ENCODE measurements around the gene BDKRB1.

Gene BDKRB1

DNA sequence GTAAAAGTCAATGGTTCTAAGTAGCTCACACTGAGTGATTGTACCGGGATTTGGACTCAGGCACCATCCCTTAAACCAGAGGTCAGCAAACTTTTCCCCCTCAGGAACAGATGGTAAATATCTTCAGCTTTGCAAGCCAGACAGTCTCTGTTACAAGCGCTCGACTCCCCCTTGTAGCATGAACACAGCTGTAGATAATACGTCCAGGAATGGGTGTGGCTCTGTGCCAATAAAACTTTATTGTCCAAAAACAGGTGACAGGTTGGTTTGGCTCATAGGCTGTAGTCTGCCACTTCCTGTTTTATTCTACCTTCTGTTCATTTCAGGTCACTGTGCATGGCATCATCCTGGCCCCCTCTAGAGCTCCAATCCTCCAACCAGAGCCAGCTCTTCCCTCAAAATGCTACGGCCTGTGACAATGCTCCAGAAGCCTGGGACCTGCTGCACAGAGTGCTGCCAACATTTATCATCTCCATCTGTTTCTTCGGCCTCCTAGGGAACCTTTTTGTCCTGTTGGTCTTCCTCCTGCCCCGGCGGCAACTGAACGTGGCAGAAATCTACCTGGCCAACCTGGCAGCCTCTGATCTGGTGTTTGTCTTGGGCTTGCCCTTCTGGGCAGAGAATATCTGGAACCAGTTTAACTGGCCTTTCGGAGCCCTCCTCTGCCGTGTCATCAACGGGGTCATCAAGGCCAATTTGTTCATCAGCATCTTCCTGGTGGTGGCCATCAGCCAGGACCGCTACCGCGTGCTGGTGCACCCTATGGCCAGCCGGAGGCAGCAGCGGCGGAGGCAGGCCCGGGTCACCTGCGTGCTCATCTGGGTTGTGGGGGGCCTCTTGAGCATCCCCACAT lies 7.6 kb downstream of the BDKRB1 start:
- no peak for DNase-seq

GRCh38 chr14:96264200-96264553 lies 8.2 kb downstream of the BDKRB1 start:
- DNase-seq, result no peak

DNA sequence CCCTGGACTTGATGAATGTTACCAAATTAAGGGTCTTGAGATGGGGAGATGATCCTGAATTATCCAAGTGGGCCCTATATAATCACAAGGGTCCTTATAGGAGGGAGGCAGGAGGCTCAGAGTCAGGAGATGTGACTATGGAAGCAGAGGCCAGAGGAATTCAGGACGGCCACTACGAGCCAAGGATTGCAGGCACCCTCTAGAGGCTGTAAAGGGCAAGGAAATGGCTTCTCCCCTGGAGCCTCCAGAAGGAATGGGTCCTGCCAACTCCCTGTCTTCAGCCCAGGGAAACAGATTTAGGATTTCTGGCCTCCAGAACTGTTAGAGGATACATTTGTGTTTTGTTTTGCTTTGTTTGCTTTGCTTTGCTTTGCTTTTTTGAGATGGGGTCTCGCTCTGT lies 8.8 kb downstream of the BDKRB1 start:
- DNase-seq, result no peak

GRCh38 chr14:96265383-96266095 lies 9.5 kb downstream of the BDKRB1 start:
- DNase-seq, result no peak

DNA sequence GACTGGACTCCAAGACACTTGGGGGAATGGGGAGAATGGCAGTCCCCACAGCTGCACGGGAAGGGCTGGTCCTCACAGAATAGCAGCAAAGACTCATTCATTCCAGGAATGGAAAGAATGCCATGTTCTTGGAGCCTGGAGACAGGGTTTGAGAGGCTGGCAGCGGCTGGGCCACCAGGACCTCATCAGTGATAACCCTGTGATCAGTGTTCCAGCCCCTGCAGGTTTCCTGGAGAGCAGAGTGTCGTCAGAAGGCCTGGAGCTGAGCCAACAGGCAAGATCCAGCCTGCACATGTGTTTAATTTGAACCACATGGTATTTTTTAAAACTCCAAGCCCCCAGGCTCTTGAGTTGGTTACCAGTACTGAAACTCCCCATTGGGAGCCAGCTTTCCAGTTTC lies 11.3 kb downstream of the BDKRB1 start:
- DNase-seq, result no peak

DNA sequence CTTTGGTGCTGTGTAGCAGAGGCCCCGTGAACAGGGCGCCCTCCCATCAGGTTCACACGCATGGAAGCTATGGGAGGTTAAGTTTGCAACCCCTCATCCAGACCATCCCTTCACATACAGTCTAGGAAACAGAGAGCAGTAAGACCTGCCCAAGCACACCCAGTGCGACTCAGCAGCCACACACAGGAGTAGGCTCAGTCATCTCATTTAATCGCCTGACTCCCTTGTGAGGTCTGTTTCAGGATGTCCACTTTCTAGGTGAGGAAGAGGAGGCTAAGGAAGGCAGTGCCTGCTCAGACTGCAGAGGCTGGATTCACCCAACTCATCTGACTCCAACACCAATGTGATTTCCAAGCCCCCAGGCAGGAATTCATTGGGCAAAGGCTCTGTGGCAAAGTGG lies 11.9 kb downstream of the BDKRB1 start:
- DNase-seq, result no peak

DNA sequence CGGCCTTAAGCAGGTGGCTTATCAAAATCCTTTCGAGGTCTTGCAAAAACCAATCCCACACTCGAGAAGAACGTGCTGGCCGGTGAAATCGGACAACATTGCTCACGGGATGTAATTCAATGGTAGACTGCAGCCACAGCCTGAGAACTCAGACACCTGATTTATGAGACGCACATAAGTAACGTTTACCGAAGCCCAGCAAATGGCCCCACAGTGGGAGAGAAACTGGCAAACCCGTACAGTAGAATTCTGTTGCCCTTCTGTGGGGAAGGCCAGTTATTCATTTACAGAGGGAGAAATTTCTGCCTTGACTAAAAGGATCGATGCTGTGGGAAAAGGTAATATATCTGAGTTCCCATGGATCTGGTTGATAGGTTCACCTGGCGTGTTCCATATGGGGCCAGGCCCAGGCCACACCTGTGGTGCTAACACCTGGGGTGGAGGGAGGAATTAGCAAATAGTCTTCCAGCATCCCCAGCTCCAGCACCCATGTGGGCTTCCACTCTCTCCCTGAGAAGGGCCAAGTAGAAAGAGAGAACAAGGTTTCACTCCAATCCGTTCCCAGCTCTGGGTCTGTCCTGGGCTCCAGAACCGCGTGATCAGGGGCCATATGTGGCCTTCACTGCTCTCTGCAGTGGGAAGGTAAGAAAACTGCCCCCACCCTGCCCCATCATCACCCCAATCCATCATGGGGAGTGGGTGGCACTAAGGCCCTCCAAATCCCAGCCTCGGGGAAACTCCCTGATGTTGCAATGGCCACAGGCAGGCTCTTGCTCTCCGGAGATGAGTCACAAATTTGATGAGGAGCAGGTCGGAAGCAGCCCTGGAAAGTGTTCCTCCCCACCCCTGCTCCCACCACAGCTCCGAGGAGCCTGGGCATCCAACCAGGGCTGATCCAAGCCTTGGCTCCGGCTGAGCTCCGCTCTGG lies 12.7 kb downstream of the BDKRB1 start:
- DNase-seq, result no peak

DNA sequence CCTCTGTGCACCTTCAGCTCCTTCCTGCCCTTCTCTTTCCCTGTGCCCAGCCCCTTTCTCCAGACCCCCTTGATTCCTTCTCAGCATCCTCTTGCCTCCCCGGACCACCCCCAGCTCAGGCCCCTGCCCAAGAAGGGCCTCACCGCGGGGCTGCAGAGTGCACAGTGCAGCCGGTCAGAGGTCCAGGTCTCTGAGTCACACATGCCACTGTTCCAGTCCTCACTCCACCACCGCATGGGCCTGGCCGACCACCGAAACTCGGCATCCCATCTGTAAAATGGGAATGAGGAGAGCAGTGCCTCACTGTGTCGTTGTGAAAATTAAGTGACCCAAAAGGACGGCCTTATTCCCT lies 13.3 kb downstream of the BDKRB1 start:
- DNase-seq, result no peak

GRCh38 chr14:96270565-96271420 lies 14.8 kb downstream of the BDKRB1 start:
- no peak for DNase-seq

GRCh38 chr14:96271421-96271762 lies 15.4 kb downstream of the BDKRB1 start:
- DNase-seq, result no peak

DNA sequence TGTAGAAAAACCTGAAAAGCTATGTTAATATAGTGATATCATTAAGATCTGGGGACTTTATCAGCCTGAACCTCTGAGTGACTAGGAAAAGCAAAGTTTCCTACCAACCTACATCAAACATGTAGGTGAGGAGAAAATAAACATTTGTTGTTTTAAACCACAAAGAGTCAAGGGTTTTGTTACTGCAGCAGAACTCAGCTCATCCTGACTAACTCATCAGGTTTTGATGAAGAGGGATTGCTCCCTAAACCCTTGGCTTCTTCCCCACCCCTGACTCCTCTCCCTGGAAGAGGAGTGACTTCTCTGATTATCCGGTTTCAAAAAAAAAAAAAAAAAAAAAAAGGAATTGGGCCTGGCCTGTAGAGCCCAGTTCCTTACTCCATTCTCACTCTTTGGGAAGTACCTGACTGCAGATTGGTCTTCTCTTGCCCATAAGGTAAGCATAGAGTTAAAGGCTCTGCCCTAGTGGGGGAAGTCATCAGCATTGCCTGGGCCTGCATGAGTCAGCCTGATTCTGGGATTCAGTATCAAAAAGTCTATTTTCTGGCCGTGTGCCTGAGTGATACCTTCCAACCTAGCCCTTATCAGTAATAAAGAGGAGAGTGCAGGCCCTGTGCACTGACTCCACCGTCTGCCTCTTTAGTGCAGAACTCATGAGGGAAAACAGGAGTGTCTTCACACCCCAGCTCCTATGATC lies 16.9 kb downstream of the BDKRB1 start:
- DNase-seq, result no peak

DNA sequence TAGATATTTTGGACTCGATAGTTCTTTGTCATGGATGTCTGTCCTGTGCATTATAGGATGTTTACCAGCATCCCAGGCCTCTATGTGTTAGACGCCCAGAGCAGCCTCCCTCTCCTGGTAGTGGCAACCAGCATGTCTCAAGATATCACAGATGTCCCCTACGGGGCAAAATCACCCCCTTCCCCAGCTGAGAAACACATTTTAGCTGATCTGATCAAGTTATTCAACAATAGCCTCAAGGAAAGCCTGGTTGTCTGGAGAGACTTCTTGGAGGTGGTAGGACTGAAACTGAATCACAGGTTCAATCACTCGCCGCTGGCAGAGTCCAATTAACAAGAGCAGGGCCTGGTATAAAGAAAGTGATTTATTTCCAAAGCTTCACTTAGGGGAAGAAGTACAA lies 17.6 kb downstream of the BDKRB1 start:
- no peak for DNase-seq

GRCh38 chr14:96274122-96274521 lies 18.1 kb downstream of the BDKRB1 start:
- DNase-seq, result no peak

DNA sequence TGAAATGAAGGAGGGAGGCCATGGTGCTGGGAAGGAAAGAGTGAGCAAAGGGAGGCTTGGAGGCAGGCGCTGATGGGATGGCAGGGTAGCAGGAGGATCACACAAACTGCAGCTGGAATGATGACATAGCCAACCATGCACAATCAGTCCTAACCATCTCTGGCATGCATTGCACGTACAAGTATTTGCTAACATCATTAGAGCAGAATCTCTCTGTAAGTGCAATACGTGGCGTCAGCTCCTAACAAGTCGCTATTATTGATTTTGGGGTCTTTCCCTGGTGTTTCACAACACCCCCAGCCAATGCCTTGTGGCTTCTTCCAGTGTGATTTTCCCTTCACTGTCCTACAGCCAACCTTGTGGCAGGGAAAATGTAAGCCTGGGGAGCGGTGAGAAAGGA lies 18.5 kb downstream of the BDKRB1 start:
- no peak for DNase-seq

DNA sequence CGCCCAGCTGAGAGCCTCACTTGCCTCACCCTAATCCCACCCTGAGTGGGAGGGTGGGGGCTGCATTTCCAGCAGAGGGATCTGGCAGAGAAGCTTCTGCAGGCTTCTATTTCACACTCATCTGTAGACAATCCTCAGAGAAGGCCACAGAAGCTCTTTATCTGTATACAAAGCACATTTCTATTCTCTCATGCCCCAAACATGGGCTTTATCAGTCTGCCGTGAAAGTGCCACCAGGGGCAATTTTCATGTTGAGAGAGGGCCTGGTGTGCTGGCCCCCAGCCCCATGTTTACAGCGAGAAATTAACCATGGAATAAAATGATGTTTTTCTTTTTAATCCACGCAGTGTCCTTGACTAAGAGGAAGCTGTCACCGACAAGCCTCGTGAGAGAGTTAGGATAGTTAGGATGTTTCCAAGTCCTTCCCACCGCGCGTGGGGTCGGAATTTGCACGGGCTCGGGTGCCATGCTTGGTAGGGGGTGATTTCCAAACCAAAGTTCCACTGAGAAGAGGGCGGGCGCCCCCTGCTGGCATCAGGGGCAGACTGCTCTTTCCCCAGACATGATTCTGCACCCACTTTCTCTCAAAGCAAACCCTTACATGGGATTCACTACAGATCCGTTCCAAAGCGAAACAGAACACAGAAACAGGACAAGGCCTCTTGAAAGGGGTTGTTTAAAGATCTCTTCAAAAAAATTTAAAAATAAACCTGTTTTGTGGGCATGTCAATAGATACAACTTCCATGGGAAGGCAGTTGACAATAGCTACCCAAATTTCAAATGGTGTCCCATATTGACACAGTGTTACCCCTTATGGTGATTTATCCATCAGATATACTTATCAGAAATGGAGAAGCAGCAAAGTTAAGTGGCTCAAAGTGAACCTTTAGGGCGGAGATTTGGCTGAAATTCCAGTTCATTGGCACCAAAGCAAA lies 19.4 kb downstream of the BDKRB1 start:
- DNase-seq, result peak in 4 of 5 experiments; percentile 46 to 57 (median 52)

- DNase-seq, result no peak
Measured at GRCh38 chr14:96277890-96278289, 21.9 kb downstream of the BDKRB1 start.

DNA sequence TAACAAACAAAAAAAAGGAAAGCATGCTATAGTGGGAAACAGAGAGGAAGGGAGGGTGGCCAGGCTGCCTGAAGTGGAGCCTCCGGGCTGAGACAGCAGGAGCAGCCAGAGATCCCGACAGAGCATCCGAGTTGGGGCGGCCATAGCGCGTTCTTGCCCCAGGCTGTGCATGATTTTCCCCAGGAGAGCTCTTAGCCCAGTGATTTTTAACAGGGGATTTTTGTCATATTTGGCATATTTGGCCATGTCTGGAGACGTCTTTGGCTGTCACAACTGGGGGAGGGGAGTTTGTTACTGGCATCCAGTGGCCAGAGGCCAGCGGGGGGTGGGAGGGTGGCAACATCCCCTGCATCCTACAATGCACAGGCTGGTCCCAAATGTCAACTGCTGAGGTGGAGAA lies 23.6 kb downstream of the BDKRB1 start:
- no peak for DNase-seq

DNA sequence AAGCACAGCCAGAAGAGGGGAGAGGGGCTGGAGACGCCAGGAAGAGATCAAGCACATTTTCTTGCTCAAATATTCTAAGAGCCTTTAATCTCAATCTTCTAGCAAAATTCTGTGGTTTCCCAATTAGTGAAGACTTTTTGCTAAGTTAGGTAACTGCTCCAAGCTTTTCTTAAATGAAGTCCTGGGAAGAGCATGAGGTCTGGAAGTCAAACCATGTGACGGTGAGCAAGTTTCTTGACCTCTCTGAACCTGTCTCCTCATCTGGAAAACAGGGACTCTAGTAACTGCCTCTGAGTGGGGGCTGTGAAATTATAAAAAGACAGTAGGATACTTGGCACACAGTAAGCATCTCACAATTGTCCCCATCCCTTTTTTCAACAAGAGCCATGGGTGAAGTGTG lies 24.1 kb downstream of the BDKRB1 start:
- DNase-seq, result no peak

DNA sequence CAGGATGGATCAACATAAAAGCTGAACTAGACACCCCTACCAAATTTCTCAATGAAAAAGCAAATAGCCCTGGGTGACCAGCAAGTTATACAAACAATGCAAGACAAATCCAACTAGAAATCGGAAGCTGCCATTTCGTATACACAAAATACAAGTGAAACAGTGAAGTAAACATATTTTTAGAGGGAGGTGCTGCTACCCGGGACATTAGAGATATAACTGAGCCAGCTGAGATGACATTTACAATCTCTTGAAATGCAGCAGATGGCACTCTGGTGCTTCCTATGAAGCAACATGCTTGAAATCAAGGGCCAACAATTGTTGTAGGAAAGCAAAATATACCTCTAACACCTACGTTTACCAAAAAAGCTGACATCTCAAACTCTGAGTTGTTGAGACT lies 25.5 kb downstream of the BDKRB1 start:
- DNase-seq, result no peak

DNA sequence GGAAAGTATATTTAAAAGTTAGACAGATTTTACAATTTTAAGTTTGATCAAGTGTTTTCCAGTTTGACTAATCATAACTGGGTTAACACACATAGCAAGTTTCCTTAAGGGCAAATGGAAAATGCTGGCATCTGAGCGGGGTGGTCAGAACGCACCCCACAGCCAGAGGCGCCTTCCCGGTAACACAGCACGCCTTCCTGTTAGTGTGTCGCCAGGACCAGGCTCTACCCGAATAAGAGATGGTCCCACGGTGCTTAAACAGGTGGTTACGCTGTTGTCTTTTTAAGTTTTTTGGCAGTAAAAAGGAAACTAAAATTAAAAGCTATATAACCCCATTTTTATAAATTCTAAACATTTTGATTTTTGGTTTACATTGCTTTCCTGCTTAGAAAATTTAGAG lies 28.0 kb downstream of the BDKRB1 start:
- no peak for DNase-seq

DNA sequence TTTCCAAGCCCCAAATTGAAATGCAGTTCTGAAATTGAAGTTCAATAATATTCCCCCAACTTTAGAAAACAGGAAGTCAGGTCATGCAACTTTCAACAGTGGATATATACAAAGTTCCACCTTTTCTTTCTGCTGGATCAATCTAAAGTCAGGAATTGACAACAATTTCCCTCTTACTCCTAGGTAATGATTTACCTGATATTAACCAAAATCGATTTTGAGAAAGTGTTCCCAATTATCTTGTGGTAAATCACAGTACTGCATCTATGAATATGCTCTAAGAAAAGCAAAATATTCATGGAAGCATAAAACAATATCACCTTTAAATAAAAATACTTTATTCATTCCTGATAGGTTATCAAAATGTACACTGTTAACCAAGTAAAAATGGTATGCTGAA lies 28.4 kb downstream of the BDKRB1 start:
- DNase-seq, result no peak
